Osteocyte (in vitro differentiated cells): Measurements from ENCODE around the gene GUCA2A. TPM values are rescaled to one million over a fixed set of nuclear protein-coding genes. Genes with fewer than 3 reads are reported as not detected.

Experiments used
- DNase-seq: peaks from one replicate; pipeline ENCODE4 v3.0.0; 2021; ENCODE audit warnings: mixed read lengths; ENCODE audit not compliant: unreplicated experiment; ENCODE audit errors: extremely low spot score
- H3K27ac Mint-ChIP-seq: one replicate; pipeline ENCODE4 v1.8.0; 2021; ENCODE audit warnings: mild to moderate bottlenecking, mixed read lengths; ENCODE audit not compliant: unreplicated experiment
- H3K27me3 Mint-ChIP-seq: one replicate; pipeline ENCODE4 v1.8.0; 2021; ENCODE audit warnings: mixed read lengths; ENCODE audit not compliant: unreplicated experiment
- H3K36me3 Mint-ChIP-seq: one replicate; pipeline ENCODE4 v1.8.0; 2021; ENCODE audit warnings: mixed read lengths; ENCODE audit not compliant: unreplicated experiment
- H3K4me1 Mint-ChIP-seq: one replicate; pipeline ENCODE4 v1.8.0; 2021; ENCODE audit warnings: mixed read lengths; ENCODE audit not compliant: unreplicated experiment
- H3K4me3 Mint-ChIP-seq: one replicate; pipeline ENCODE4 v1.8.0; 2021; ENCODE audit warnings: mild to moderate bottlenecking, moderate library complexity, mixed read lengths; ENCODE audit not compliant: unreplicated experiment
- H3K9me3 Mint-ChIP-seq: one replicate; pipeline ENCODE4 v1.8.0; 2021; ENCODE audit warnings: mixed read lengths; ENCODE audit not compliant: unreplicated experiment
- CTCF ChIP-seq: fragments of 200-600 bp; sonication (generic); IDR thresholded peaks from 2 replicates; pipeline ENCODE4 v1.5.0; 2021; ENCODE audit warnings: antibody characterized with exemption, mild to moderate bottlenecking, moderate library complexity
- total RNA-seq: library from RNA; stranded (reverse); gene quantifications from 2 replicates; pipeline ENCODE4 v1.2.1, GENCODE V29; 2021

Gene GUCA2A
- total RNA-seq, 1 donor from 2014 or later, result not detected

- no peaks in the 10 kb centered on the region for H3K9me3 Mint-ChIP-seq
- no peak for DNase-seq
- H3K4me3 Mint-ChIP-seq, result no peak overlapping the region
- no peak for TF ChIP-seq CTCF
- H3K4me1 Mint-ChIP-seq, result peaks cover 5% of the 10 kb centered on the region
- H3K27me3 Mint-ChIP-seq, result no peaks in the 10 kb centered on the region
- no peak overlapping the region for H3K27ac Mint-ChIP-seq
- peaks cover 47% of the 10 kb centered on the region for H3K36me3 Mint-ChIP-seq
These were observed 26.8 kb upstream of the GUCA2A start for GRCh38 chr1:42191319-42191718.

- no peak for TF ChIP-seq CTCF
- Mint-ChIP-seq H3K4me1 (peaks cover 10% of the 10 kb centered on the region), H3K27me3 (no peaks in the 10 kb centered on the region), H3K36me3 (peaks cover 52% of the 10 kb centered on the region), H3K9me3 (no peaks in the 10 kb centered on the region), H3K27ac (no peak overlapping the region), H3K4me3 (no peak overlapping the region)
- no peak for DNase-seq
These were observed 25.6 kb upstream of the GUCA2A start for GRCh38 chr1:42189931-42190853.

- Mint-ChIP-seq H3K4me1 (peaks cover 10% of the 10 kb centered on the region), H3K9me3 (no peaks in the 10 kb centered on the region), H3K27me3 (no peaks in the 10 kb centered on the region), H3K36me3 (peaks cover 44% of the 10 kb centered on the region), H3K27ac (peak overlapping the region; percentile 52), H3K4me3 (no peak overlapping the region)
- no peak for DNase-seq
- TF ChIP-seq CTCF, result no peak
These were observed 21.6 kb upstream of the GUCA2A start for GRCh38 chr1:42186152-42186551.

GRCh38 chr1:42184616-42185015 lies 20.1 kb upstream of the GUCA2A start:
- Mint-ChIP-seq H3K4me3 (no peak overlapping the region), H3K27me3 (no peaks in the 10 kb centered on the region), H3K27ac (no peak overlapping the region), H3K9me3 (no peaks in the 10 kb centered on the region), H3K4me1 (peaks cover 11% of the 10 kb centered on the region), H3K36me3 (peaks cover 30% of the 10 kb centered on the region)
- DNase-seq, result no peak
- no peak for TF ChIP-seq CTCF

- no peaks in the 10 kb centered on the region for H3K9me3 Mint-ChIP-seq
- no peak overlapping the region for H3K27ac Mint-ChIP-seq
- no peak for TF ChIP-seq CTCF
- H3K36me3 Mint-ChIP-seq, result peaks cover 23% of the 10 kb centered on the region
- H3K4me3 Mint-ChIP-seq, result no peak overlapping the region
- H3K4me1 Mint-ChIP-seq, result peaks cover 15% of the 10 kb centered on the region
- no peaks in the 10 kb centered on the region for H3K27me3 Mint-ChIP-seq
- no peak for DNase-seq
These were observed 19.4 kb upstream of the GUCA2A start for GRCh38 chr1:42183957-42184268.
